ENCODE data around the gene MBD5.
A peak's percentile ranks its signal among the peaks of the same experiment; 100 is the strongest.

MBD5 gene

DNA sequence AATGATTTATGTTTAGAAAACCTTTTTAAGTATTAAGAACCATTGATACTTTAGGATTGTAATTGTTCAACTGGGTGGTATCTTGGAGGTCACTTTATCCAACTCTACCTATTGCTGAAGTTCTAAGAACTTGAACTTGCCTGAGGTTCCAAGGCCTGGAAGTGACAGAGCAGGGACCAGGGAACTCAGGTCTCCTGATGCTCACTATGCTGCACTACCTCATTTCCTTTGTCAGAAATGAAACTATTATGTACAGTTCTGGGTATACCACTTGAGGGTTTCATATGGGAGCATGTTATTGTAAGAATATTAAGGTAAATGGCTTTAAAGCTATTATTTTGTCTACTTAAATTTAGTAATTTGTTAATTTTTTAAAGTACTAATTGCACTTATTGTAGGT lies 3.0 kb downstream of the MBD5 start:
- DNase-seq (ENCODE audit: low spot score): no peak

DNA sequence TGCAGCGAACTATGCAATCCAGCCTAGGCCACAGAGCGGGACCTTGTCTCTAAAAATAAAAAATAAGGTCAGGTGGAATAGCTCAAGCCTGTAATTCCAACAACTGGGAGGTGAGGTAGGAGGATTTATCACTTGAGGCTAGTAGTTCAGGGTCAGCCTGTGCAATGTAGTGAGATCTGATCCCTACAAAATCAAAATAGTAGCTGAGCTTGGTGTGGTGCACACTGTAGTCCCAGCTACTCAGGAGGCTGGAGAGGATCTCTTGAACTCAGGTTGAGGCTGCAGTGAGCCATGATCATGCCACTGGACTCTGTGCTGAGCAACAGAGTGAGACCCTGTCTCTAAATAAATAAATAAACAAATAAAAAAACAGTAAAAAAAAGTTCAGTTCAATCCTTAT lies 5.7 kb downstream of the MBD5 start:
- DNase-seq (ENCODE audit: low spot score): no peak

DNA sequence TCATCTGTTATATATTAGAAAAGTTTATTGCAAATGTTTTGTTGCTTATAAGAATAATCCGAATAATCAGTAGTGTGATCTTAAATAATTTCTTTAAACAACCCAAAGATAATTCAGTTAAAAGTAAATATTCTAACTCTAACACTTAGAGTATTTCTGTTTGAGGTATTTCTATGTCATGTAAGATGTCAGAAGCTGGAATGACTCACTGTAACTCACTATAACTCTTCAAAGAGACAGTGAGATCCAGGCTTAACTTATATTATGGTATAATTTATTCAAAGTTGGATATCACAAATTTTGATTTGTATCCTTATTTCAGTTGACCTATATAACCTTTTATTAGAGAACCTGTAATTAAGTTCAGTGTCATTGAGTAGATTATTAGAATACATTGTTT lies 6.9 kb downstream of the MBD5 start:
- no peak for DNase-seq (ENCODE audit: low spot score)

DNA sequence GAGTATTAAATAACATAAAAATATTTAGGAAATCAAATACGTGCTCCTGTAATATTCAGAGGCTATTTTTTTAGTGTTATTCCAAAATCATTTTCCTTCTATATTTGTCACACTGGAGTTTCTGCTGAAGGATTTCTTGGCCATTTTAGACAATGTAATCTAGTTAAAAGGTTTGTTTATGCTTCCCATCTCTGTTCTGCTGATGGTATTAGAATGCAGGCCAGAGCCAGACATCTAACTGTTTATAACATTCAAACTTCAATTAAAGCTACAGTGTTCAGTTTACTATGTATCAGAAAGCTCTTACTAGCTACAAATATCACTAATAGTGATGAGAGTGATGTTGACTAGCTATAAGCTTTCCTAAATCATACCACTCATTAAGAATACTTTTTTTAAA lies 7.9 kb downstream of the MBD5 start:
- no peak for DNase-seq (ENCODE audit: low spot score)

DNA sequence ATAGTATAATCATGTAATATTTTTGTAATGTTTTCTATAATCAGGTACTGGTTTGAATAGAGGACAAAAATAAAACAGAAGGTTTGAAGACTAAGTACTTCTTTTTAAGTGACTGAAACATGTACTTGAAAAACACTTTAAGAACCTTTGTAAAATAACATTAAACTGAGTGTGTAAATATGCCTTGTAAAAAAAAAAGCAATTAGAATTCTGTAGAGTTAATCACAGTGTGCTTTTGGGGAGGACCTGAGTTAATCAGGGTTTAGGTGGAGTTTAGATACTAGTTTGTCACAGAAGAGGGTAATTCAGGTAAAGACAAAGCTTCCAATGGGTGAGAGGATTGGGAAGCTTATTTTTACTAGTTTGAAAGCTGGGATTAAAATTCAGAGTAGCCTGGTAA lies 10.3 kb downstream of the MBD5 start:
- no peak for DNase-seq (ENCODE audit: low spot score)

DNA sequence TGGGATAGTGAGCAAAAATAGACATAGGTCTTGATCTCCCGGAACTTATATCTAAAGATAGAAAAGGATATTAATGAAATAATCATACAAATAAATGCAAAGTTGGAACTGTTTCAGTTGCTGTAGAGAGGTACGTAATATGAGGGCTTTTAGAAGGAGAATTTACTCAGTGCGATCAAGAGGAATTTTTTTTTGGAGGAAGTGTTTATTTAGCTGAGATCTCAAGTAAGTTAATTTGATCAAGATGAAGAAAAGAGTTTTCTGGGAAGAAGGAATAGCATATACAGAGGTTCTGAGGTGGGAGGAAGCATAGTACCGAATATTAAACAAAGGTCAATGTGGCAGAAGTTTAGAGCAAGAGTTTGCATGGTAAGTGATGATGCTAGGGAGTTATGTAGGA lies 11.3 kb downstream of the MBD5 start:
- DNase-seq (ENCODE audit: low spot score): no peak

DNA sequence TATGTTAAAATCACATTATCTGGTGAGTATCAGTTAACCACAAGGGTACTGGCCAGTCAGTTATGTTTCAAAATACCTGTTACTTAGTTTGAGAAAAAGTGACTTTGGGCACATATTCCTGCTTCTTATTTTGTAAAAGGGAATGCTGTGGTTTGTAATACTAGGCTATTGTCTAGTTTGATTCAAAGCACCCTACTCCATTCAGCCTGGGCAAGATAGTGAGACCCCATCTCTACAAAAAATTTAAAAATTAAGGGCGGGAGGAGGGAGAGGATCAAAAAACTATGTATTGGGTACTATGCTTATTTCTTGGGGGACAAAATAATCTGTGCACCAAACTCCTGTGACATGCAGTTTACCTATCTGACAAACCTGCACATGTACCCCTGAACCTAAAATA lies 18.9 kb downstream of the MBD5 start:
- DNase-seq (ENCODE audit: low spot score): no peak

DNA sequence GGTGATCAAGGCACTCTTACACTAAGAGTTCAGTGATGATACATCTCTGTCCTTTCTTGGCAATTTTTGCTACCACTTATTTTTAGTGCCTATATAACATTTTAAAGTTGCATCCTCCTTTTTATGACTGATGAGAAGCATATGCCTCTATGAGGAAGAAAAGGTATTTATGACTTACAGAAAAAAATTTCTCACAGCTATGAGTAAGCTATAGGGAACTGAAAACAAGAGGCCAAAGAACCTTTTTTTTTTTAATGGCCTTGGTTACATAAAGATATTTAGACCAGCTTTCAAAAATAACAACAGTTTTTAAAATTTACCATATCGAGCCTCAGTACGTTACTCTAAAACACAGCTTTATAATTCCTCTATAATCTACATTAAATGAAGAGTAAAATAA lies 21.3 kb downstream of the MBD5 start:
- no peak for DNase-seq (ENCODE audit: low spot score)

DNA sequence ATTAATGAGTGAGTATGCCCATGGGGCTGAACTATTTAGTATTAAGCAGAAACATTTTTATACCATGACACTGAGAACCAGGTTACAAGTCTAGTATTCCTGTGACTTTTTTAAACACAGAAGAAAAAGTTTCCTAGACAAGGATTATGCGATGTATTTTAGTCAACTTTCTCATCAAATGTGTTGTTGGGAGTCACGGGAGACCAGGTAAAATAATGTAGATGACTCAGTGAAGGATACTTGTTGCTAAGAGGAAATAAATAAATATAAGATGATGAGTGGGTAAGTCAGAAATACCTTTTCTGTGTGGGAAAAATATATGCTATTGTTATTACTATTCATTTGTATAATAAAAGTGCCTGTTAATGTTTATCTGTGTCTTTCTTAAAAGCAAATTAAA lies 23.4 kb downstream of the MBD5 start:
- no peak for DNase-seq (ENCODE audit: low spot score)

DNA sequence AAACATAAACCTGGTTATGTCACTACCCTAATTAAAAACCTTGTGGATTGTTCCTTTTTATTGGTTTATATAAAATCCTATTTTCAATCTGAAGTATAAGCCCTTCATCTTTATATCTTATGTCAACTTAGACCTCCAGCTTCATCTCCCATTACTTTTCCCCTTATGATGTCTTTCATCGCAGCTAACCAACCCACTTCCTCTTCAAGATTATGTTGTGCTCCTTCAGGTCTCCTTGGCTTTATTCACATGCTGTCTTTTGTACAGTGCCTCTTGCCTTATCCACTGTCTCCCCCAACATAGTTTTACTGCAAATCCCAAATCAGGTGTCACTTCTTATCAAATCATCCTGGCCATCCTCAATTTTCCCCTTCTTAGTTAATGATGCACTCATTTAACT lies 25.9 kb downstream of the MBD5 start:
- DNase-seq (ENCODE audit: low spot score): no peak

DNA sequence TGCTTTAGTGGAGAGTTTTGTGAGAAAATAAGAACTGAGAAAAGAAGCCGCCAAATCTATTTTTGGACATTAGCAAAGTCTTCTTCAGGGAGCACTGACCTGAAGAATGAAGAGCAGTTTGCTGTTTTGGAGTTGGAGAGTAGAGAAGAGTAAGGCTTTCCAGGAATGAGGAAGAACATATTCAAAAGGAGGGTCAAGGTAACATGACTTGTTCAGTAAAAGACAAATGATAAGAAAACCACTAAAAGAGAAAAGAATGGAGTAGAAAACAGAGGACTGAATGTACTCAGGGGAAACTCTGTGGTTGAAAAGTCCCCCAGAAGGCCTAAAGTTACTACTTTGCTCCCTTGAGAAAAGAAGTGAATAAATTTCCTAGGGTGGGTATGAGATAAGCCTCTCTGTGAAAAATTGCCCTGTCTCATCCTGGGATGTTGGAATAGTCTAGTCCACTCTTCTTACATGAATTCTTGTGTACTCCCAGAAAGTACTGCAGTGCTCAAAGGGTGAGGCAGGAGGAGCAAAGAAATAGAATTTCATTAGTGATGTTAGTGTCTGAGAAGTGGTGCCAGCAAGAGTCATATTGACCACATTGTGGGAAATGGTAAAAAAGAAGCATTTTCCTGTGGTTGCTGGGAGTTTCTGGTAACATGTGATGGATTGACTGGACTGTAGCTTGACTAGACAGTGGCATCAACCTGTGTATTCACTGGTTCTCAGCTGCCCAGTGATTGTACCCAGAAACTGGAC lies 27.8 kb downstream of the MBD5 start:
- DNase-seq (ENCODE audit: low spot score): peak; percentile 14

DNA sequence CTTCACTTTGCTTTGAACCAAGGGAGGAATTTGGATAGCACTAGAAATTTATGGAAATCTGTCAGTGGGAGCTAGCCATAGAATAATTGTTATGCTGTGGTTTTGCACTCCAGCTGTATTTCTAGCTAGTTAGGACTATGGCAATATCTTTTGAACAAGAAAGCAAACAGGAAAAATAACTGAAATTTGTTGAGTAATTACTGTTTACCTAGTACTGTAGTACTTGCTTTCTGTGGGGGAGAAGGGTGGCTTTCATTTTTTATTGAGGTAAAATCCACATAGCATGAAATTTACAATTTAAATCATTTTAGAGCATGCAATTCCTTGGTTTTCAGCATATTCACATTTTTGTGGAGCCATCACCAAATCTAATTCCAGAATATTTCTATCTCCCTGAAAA lies 28.4 kb downstream of the MBD5 start:
- no peak for DNase-seq (ENCODE audit: low spot score)

DNA sequence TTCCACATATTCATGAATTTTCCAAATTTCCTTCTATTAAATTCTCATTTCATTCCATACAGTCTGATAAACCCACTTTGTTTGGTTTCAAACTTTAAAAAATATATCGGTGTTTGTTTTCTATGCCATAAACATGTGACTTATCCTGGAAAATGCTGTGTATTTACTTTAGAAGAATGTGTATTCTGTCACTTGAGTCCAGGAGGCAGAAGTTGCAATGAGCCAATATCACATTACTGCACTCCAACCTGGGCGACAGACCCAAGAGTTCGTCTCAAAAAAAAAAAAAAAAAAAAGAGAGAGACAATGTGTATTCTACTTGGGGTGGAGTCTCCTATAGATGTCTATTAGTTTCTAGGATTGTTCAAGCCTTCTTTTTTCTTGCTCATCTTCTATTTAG lies 31.8 kb downstream of the MBD5 start:
- no peak for DNase-seq (ENCODE audit: low spot score)

DNA sequence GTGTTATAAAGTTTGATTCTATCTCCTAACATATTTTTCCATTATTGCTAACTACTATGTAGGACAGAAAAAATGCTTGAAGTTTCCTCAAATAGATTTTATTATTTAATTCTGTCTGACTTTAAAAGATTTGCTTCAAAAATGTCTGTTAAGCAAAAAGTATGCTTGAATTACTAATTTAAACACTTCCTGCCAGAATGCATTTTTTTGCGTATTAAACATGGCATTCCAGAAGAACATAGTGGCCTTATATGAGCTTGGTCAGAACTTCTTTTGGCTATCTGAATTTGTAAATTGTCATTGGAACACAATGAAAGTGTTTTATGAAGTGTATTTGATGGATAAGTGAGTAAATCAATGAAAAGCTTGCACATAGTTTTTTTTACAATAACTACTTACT lies 37.8 kb downstream of the MBD5 start:
- no peak for DNase-seq (ENCODE audit: low spot score)

DNA sequence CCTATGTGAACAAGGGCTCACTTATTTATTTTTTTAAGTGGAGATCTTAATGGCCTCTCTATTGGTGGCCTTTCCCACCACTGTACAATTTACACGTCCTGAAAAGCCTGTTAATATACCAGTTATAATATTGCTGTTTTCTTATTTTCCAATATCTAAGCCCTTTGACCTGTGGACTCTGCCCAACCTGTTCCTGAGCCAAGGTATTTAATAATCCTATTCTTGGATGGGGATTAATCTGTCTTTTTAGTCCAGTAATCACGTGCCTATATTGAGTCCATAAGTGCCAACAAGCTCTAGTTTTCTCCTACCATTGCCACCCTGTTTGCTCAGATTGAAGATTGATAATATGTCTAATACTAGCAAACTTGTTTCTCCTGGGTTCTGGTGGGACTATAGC lies 42.7 kb downstream of the MBD5 start:
- DNase-seq (ENCODE audit: low spot score): no peak

DNA sequence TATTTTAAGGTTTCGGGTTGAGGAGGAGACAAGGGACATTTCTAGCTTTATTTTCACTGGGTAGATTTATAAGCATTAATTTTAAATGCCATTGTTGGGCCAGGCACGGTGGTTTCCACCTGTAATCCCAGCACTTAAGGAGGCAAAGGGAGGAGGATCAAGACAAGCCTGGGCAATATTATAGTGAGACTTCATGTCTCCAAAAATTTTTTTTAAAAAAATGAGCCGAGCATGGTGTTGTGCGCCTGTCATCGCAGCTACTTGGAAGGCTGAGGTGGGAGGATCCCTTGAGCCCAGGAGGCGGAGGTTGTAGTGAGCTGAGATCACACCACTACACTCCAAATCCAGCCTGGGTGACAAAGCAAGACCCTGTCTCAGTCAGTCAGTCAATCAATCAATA lies 45.0 kb downstream of the MBD5 start:
- DNase-seq (ENCODE audit: low spot score): no peak

DNA sequence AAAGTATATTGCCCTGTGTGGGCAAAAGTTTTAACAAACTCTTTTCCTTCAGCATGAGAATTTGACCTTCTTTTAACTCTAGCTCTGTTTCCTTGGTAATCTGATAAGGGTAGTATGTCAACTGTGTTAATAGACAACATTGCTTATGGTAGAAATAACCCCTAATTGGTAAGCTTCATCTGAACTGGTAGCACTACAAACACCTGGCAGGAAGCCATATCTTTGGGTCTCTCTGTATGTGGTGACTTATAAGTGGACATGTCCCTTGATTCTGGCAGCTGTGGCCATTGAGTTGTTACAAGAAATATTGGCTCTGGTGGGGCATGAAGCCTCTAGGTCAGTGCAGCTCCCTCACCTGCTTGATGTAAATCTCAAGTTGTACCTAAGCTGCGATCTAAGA lies 46.9 kb downstream of the MBD5 start:
- no peak for DNase-seq (ENCODE audit: low spot score)

DNA sequence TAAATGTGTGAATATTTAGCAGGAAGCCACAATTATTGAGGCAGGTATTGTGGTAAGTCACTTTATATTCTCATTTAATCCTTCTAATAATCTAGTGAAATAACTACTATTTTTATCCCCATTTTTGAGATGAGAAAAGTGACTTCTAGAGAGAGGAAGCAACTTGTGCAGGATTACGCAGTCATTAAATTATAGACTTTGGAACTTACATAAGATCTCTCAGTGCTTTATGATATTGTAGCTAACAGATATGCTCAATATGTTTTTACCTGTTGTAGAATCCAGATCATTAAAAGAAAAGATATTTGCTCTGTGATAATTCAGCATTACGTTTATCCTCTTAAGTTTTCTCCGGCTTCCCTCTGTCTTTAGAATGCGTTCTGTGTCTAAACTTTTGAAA lies 50.5 kb downstream of the MBD5 start:
- DNase-seq (ENCODE audit: low spot score): no peak

DNA sequence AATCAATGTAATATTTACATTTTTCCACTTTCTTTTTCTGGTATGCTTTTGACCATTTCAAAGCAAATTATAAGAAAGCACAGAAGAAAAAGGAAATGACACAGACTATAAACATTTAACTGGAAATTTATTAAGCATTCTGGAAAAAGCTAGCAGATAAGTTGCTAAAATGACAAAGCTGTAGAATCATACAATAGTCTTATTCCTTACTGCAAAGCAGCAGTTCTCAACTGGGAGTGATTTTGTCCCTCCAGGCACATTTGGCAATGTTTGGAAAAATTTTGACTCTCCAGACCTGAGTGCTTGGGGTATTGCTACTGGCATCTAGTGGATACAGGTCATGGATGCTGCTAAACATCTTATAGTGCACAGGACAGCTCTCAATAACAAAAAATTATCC lies 75.1 kb downstream of the MBD5 start:
- DNase-seq (ENCODE audit: low spot score): peak; percentile 9

DNA sequence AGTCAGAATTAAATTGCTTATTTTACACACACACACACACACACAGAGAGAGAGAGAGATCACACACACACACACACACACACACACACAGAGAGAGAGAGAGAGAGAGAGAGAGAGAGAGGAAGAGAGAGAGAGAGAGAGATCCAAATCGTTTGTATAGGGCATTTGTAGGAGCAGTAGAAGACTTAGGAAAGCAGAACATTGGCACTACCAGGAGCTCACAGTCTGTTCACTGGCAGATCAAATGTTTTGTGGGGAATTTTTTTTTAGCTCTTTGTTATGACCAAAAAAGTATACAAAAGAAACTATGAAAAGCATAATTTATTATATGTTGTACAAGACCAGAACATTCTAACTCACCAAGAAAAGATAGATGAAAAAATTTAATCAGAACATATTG lies 81.8 kb downstream of the MBD5 start:
- DNase-seq (ENCODE audit: low spot score): no peak

DNA sequence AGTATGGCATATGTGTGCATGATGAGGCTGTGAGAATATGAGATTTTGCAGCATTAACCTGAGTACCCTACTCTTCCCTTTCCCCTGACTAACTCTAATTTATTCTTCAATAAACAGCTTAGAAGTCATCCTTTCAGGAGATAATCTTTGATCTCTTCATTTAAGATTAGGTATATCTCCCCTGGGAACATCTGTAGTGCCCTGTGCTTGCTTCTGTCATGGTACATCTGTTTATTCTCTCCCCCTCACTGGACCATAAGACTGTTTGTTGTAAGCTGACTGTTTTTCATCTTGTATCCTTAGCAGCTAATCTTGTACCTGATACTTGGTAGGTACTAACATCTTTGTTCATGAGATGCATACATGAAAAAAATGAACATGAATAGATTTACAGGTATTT lies 83.1 kb downstream of the MBD5 start:
- DNase-seq (ENCODE audit: low spot score): no peak

DNA sequence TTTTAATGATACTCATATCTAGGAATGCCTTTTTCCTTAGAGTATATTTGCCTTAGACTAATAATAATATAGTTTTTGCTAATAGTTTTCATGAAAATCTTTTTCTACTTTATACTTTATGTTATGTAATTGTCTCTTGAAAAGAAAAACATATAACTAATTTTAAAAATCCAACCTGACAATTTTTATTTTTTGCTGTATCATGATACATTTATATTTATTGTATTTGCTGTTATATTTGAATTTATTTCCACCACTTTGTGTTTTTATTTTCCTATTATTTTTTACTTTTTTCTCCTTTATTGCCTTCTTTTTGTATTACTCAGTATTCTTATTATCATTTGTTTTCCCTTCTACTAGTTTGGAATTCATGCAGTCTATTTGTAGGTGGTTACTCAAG lies 85.4 kb downstream of the MBD5 start:
- no peak for DNase-seq (ENCODE audit: low spot score)

DNA sequence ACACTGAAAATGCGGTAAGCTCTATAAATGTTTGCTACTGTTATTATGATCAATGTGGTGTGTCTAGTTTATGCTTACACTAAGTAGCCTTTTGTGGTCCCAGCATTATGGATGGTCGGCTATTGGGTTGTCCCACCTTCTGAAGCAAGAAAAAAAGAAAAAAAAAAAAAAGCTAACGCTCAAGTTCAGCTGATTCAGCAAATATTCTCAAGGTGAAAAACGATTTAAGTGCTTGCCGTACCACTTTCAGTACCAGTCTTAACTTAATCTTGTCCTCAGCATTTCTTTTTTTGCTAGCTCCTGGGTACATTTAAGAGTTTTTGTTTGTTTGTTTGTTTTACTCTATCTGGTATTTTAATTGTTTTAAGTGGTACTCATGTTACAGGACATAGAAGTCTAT lies 87.5 kb downstream of the MBD5 start:
- no peak for DNase-seq (ENCODE audit: low spot score)

DNA sequence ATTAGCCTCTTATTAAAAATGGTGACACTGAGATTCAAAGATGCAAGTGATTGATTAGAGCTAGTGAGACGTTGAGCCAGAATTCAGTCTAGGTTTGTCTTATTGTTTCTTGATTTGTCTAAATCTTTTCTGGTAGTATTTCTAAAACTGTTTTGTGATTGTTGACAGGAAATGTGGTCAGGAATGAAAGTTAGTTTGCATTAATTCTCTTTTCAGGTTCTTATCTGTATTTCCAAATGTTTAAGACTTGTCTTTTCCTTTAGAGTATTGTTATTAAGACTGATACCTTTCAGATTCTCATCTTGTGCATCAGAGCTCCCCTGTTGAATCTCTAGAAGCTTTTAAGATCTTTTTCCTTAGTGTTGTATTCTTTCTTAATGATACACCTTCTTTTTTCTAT lies 89.3 kb downstream of the MBD5 start:
- no peak for DNase-seq (ENCODE audit: low spot score)

DNA sequence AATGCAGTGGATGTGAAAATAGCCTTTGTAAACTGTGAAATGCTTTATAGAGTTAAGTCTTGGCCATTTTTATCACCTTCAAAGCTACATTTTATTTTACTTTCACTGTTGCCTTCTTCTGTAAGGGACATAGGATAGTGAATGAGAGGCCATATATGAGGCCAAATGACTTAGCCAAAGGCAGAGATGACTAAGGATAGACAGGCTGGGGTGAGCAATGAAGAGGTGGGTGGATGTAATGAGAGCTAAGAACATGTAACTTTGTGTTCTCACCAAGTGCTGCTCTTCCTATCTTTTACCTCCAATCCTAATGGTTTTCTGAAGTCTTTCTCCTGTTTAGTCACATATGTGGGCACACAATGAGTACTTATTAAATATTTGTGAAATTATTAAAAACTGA lies 101.9 kb downstream of the MBD5 start:
- DNase-seq (ENCODE audit: low spot score): peak; percentile 13

All from AG20443 (cell line).